Keratinocyte (primary cell): ENCODE measurements around the gene GAS6.

Experiments used
- CTCF ChIP-seq, 3 experiments: IDR thresholded peaks in 1 of 3; conservative IDR thresholded peaks in 1 of 3; optimal IDR thresholded peaks in 1 of 3; 2 replicates in 2 of 3; 3 replicates in 1 of 3; pipeline versions ENCODE3 to v1.5.1; 2011; ENCODE audit warnings: low read length in 3 of 3, mild to moderate bottlenecking in 3 of 3, moderate library complexity in 2 of 3, control low read depth in 1 of 3, inconsistent platforms in 1 of 3; ENCODE audit not compliant: insufficient read depth in 2 of 3; ENCODE audit errors: extremely low read depth in 1 of 3
- EZH2 ChIP-seq: IDR thresholded peaks from one replicate; pipeline ENCODE4 v1.6.1; 2012; ENCODE audit warnings: inconsistent platforms, mild to moderate bottlenecking, low read length, moderate library complexity

GRCh38 chr13:113836768-113837559 lies 26.9 kb downstream of the GAS6 start:
- TF ChIP-seq EZH2 (no peak), CTCF (optimal IDR thresholded peaks at IDR 0.05 in 1 of 3, IDR thresholded peaks at IDR 0.05 in 1 of 3, conservative IDR thresholded peaks at IDR 0.05 in 1 of 3; ENCODE audit: extremely low read depth in 1 of 3, insufficient read depth in 2 of 3, low read length in 3 of 3) (no peak)
